Transverse colon (tissue), 3 donors: Measurements from ENCODE around the gene PDE6H.

ENCODE experiments used
- CTCF ChIP-seq, 5 experiments: fragments of 200-600 bp in 3 of 5; fragments of 450-650 bp in 2 of 5; sonication (generic) in 3 of 5; IDR thresholded peaks; 1 replicate in 2 of 5; 2 replicates in 3 of 5; pipeline ENCODE4 v1.5.1; 2016 to 2017; ENCODE audit warnings: antibody characterized with exemption in 5 of 5, inconsistent platforms in 3 of 5, mild to moderate bottlenecking in 2 of 5, moderate library complexity in 1 of 5
- POLR2A ChIP-seq: fragments of 450-650 bp; IDR thresholded peaks from one replicate; pipeline ENCODE4 v1.6.1; 2016; ENCODE audit warnings: antibody characterized with exemption, mild to moderate bottlenecking, moderate library complexity

GRCh38 chr12:14931791-14932560 is 40.9 kb upstream of the PDE6H start:
- TF ChIP-seq CTCF (IDR thresholded peaks at IDR 0.05), result no peak
- TF ChIP-seq POLR2A, result no peak
